Measurements from ENCODE around the gene TFPI2.

DNA sequence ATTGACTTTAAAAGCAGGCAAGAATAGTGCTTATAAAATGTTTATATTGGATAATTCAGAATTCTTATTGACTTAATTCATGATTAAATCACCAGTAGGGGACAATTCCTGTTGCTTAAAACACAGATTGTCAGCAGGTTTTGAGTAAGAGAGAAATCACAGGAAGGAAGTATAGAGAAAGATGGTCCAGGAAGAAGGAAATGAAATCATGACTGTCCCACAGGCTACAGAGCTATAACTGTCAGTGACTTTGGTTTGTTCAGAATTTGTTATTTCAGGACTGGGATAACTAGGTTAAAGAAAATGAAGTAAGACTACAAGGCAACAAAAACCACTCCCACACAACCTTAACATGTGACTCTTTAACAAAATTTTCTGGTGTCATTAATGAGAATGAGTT, 22.6 kb upstream of the TFPI2 start:
- TF ChIP-seq POLR2A (IDR thresholded peaks at IDR 0.05): no peak
- TF ChIP-seq, protein P1, sequence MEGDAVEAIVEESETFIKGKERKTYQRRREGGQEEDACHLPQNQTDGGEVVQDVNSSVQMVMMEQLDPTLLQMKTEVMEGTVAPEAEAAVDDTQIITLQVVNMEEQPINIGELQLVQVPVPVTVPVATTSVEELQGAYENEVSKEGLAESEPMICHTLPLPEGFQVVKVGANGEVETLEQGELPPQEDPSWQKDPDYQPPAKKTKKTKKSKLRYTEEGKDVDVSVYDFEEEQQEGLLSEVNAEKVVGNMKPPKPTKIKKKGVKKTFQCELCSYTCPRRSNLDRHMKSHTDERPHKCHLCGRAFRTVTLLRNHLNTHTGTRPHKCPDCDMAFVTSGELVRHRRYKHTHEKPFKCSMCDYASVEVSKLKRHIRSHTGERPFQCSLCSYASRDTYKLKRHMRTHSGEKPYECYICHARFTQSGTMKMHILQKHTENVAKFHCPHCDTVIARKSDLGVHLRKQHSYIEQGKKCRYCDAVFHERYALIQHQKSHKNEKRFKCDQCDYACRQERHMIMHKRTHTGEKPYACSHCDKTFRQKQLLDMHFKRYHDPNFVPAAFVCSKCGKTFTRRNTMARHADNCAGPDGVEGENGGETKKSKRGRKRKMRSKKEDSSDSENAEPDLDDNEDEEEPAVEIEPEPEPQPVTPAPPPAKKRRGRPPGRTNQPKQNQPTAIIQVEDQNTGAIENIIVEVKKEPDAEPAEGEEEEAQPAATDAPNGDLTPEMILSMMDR (IDR thresholded peaks at IDR 0.05): no peak

Measured in esophagus squamous epithelium (tissue), 4 donors.